Panc1 (cell line): ENCODE results near the gene ADTRP. TPM values are rescaled to one million over a fixed set of nuclear protein-coding genes. Genes with fewer than 3 reads are reported as not detected.

ENCODE experiments used
- ATAC-seq: fragments of 200-7000 bp; cut with Tn5 transposase; 2 replicates; pipeline ENCODE4 v1.9.1; 2020; ENCODE audit warnings: mild to moderate bottlenecking, moderate library complexity
- BruUV-seq: library from RNA; stranded (reverse); fragments of 400-500 nt; replicated peaks from 2 replicates; lab custom pipeline; 2021; lab: Mats Ljungman, UMichigan
- CTCF ChIA-PET: fragments of 300-600 bp; sonication (Branson Sonifier 250); formaldehyde crosslinking; loops from one replicate; lab custom pipeline; 2022; ENCODE audit warnings: antibody characterized with exemption; lab: Charles Lee
- POLR2A ChIA-PET: fragments of 300-600 bp; sonication (Branson Sonifier 250); formaldehyde crosslinking; loops from one replicate; lab custom pipeline; 2022; ENCODE audit warnings: antibody characterized with exemption; lab: Charles Lee
- DNase-seq: peaks from one replicate; pipeline ENCODE4 v3.0.0-alpha.2; 2010; ENCODE audit warnings: low read depth, low spot score
- H3K27ac ChIP-seq: 2 replicates; pipeline ENCODE4 v1.5.1; 2011; ENCODE audit warnings: mild to moderate bottlenecking, low read length, inconsistent platforms
- H3K27me3 ChIP-seq: fragments of 200-500 bp; sonication (Bioruptor generic); 2 replicates; pipeline ENCODE4 v1.6.0; 2014; ENCODE audit warnings: low read length, inconsistent platforms; ENCODE audit not compliant: control insufficient read depth, insufficient read depth
- H3K36me3 ChIP-seq: fragments of 200-500 bp; sonication (Bioruptor generic); 2 replicates; pipeline ENCODE4 v1.5.1; 2014; ENCODE audit warnings: inconsistent platforms, mild to moderate bottlenecking, low read length, moderate library complexity; ENCODE audit not compliant: control insufficient read depth, insufficient read depth
- H3K4me1 ChIP-seq: 2 replicates; pipeline ENCODE4 v1.5.1; 2011; ENCODE audit warnings: inconsistent platforms, mild to moderate bottlenecking, low read length, moderate library complexity; ENCODE audit not compliant: control insufficient read depth, insufficient read depth
- H3K4me3 ChIP-seq, 2 experiments: 2 replicates each; pipeline ENCODE4 v1.5.1; 2011 to 2012; ENCODE audit warnings: low read depth in 2 of 2, low read length in 2 of 2, mild to moderate bottlenecking in 2 of 2, inconsistent platforms in 1 of 2, moderate library complexity in 1 of 2
- H3K9me3 ChIP-seq: fragments of 200-500 bp; sonication (Bioruptor generic); 2 replicates; pipeline ENCODE4 v1.5.1; 2014; ENCODE audit warnings: low read depth, mild to moderate bottlenecking, inconsistent platforms, low read length, moderate library complexity; ENCODE audit not compliant: control insufficient read depth, insufficient read depth
- CTCF ChIP-seq: fragments of 450-650 bp; IDR thresholded peaks from 2 replicates; pipeline ENCODE4 v1.5.1; 2017; ENCODE audit warnings: mild to moderate bottlenecking
- POLR2AphosphoS5 ChIP-seq: IDR thresholded peaks from 2 replicates; pipeline ENCODE4 v1.6.1; 2012; ENCODE audit warnings: mild to moderate bottlenecking, low read depth, low read length, moderate library complexity
- REST ChIP-seq, 2 experiments: IDR thresholded peaks; 2 replicates each; pipeline ENCODE4 v1.6.1; 2011 to 2012; ENCODE audit warnings: low read depth in 2 of 2, control low read depth in 1 of 2, low read length in 1 of 2, mild to moderate bottlenecking in 1 of 2, moderate library complexity in 1 of 2; ENCODE audit not compliant: insufficient read depth in 1 of 2
- SIN3A ChIP-seq: IDR thresholded peaks from 2 replicates; pipeline ENCODE4 v1.6.1; 2012; ENCODE audit warnings: low read depth, mild to moderate bottlenecking, low read length, moderate library complexity, borderline replicate concordance; ENCODE audit not compliant: insufficient read depth
- TCF7L2 ChIP-seq: IDR thresholded peaks from 2 replicates; pipeline ENCODE4 v1.6.1; 2011; ENCODE audit warnings: mild to moderate bottlenecking, low read depth, low read length, inconsistent platforms
- in situ Hi-C: cut with HindIII; loops from 2 replicates; pipeline ENCODE4 v1.10.0; 2016; ENCODE audit warnings: low sequenced_read_pairs, low pct_unique_long_range_greater_than_20kb
- intact Hi-C: fragments of 100-400 bp; cut with micrococcal nuclease; formaldehyde crosslinking; loops from one replicate; pipeline ENCODE4 v1.10.0; 2022; ENCODE audit not compliant: unreplicated experiment
- total RNA-seq: library from RNA; stranded (reverse); gene quantifications from one replicate; pipeline ENCODE4 v1.2.1, GENCODE V29; 2021; ENCODE audit not compliant: unreplicated experiment

The ADTRP gene
- total RNA-seq, 1 experiment from 2014 or later, result not detected

- no peak for DNase-seq
- Histone ChIP-seq H3K27me3 (no peaks in the 10 kb centered on the region), H3K9me3 (no peaks in the 10 kb centered on the region), H3K4me3 (no peak overlapping the region), H3K4me1 (no peaks in the 10 kb centered on the region), H3K27ac (no peak overlapping the region), H3K36me3 (no peaks in the 10 kb centered on the region)
- ATAC-seq, result no peak
- intact Hi-C loops (no loop called here), in situ Hi-C loops (no loop called here)
- TF ChIP-seq POLR2AphosphoS5 (no peak), REST (IDR thresholded peaks at IDR 0.05; ENCODE audit: insufficient read depth in 1 of 2, low read depth in 2 of 2, low read length in 1 of 2) (no peak), TCF7L2 (no peak), SIN3A (no peak), CTCF (no peak)
- no TSS peak for BruUV-seq
- ChIA-PET POLR2A (no interaction called here), CTCF (no interaction called here)
These were observed 18.2 kb upstream of the ADTRP start for GRCh38 chr6:11796829-11797228.

GRCh38 chr6:11795403-11795802, 16.8 kb upstream of the ADTRP start:
- ATAC-seq (no peak), DNase-seq (no peak)
- CTCF ChIA-PET, result interaction anchor here (0.6 kb wide), 1 partner anchor 270 kb away, joined by 3 read pairs; no protein-coding TSS in a partner anchor
- Histone ChIP-seq H3K4me3 (no peak overlapping the region), H3K9me3 (no peaks in the 10 kb centered on the region), H3K4me1 (no peaks in the 10 kb centered on the region), H3K27ac (no peak overlapping the region), H3K36me3 (no peaks in the 10 kb centered on the region), H3K27me3 (no peaks in the 10 kb centered on the region)
- TF ChIP-seq POLR2AphosphoS5 (no peak), CTCF (no peak), TCF7L2 (no peak), SIN3A (no peak), REST (IDR thresholded peaks at IDR 0.05; ENCODE audit: insufficient read depth in 1 of 2, low read depth in 2 of 2, low read length in 1 of 2) (no peak)
- in situ Hi-C loops, result no loop called here
- POLR2A ChIA-PET, result interaction anchor here (0.6 kb wide), 1 partner anchor 30 kb away, joined by 3 read pairs; no protein-coding TSS in a partner anchor
- BruUV-seq, result no TSS peak
- intact Hi-C loops, result no loop called here
